Measurements from ENCODE around the gene AHNAK2.

Gene AHNAK2

GRCh38 chr14:104936361-104937155 lies 41.6 kb downstream of the AHNAK2 start:
- DNase-seq, result no peak

- DNase-seq, result no peak
These were observed 42.2 kb downstream of the AHNAK2 start for GRCh38 chr14:104935955-104936354.

GRCh38 chr14:104935026-104935650 lies 43.0 kb downstream of the AHNAK2 start:
- no peak for DNase-seq

- no peak for DNase-seq
These were observed 44.1 kb downstream of the AHNAK2 start for GRCh38 chr14:104933746-104934733.

- DNase-seq, result peak; percentile 97
These were observed 45.2 kb downstream of the AHNAK2 start for GRCh38 chr14:104932676-104933631.

GRCh38 chr14:104931771-104932675 lies 46.2 kb downstream of the AHNAK2 start:
- DNase-seq, result no peak

GRCh38 chr14:104931304-104931770 lies 46.8 kb downstream of the AHNAK2 start:
- DNase-seq, result no peak

GRCh38 chr14:104930526-104931303 lies 47.5 kb downstream of the AHNAK2 start:
- no peak for DNase-seq

- DNase-seq, result no peak
These were observed 48.6 kb downstream of the AHNAK2 start for GRCh38 chr14:104929268-104930230.

GRCh38 chr14:104928391-104929133 lies 49.6 kb downstream of the AHNAK2 start:
- DNase-seq, result peak; percentile 55

- DNase-seq, result no peak
These were observed 50.3 kb downstream of the AHNAK2 start for GRCh38 chr14:104927901-104928300.

- DNase-seq, result no peak
These were observed 50.8 kb downstream of the AHNAK2 start for GRCh38 chr14:104927432-104927816.

GRCh38 chr14:104926619-104927431 lies 51.3 kb downstream of the AHNAK2 start:
- peak; percentile 59 for DNase-seq

GRCh38 chr14:104925855-104926609 lies 52.1 kb downstream of the AHNAK2 start:
- peak; percentile 55 for DNase-seq

GRCh38 chr14:104925214-104925854 lies 52.8 kb downstream of the AHNAK2 start:
- peak; percentile 56 for DNase-seq
